Thyroid gland (tissue), 4 donors: Measurements from ENCODE around the gene FPGT. TPM values are rescaled to one million over a fixed set of nuclear protein-coding genes. Genes with fewer than 3 reads are reported as not detected.

Experiments
- DNase-seq, 2 donors: peaks; one replicate each; pipeline ENCODE4 v3.0.0-alpha.2; 2019
- H3K27ac ChIP-seq, 3 donors: fragments of 200-600 bp; sonication (generic); 1 replicate in 2 of 3; 2 replicates in 1 of 3; pipeline ENCODE4 v1.5.1; 2016 to 2019; ENCODE audit warnings: mild to moderate bottlenecking in 1 of 3, moderate library complexity in 1 of 3
- H3K27me3 ChIP-seq: fragments of 200-600 bp; sonication (generic); one replicate; pipeline ENCODE4 v1.5.1; 2019
- H3K36me3 ChIP-seq, 2 donors: fragments of 200-600 bp; sonication (generic); one replicate each; pipeline ENCODE4 v1.5.1; 2016 to 2019
- H3K4me1 ChIP-seq, 2 donors: fragments of 200-600 bp; sonication (generic); one replicate each; pipeline ENCODE4 v1.5.1; 2017 to 2019
- H3K4me3 ChIP-seq, 3 donors: fragments of 200-600 bp; sonication (generic); replicated peaks in 1 of 3; 1 replicate in 2 of 3; 2 replicates in 1 of 3; pipeline ENCODE4 v1.5.1; 2016; ENCODE audit warnings: mild to moderate bottlenecking in 1 of 3
- H3K9me3 ChIP-seq: fragments of 200-600 bp; sonication (generic); one replicate; pipeline ENCODE4 v1.5.1; 2017
- POLR2A ChIP-seq, 2 donors: fragments of 450-650 bp; IDR thresholded peaks; one replicate each; pipeline ENCODE4 v1.6.1; 2017; ENCODE audit warnings: antibody characterized with exemption in 2 of 2, mild to moderate bottlenecking in 2 of 2, moderate library complexity in 1 of 2
- WGBS, 2 donors: methylation state at CpG; one replicate each; pipeline ENCODE4 v1.1.5; 2017; 5-methylcytosine and 5-hydroxymethylcytosine counted together
- intact Hi-C: fragments of 100-400 bp; cut with DNase I; formaldehyde crosslinking; loops from one replicate; pipeline ENCODE4 v1.15.1; 2023
- total RNA-seq, 4 donors: library from RNA; depleted of rRNA; stranded (reverse); fragments of >200 nt; gene quantifications; one replicate each; pipeline ENCODE4 v1.2.3, GENCODE V29; 2016
- TF ChIP-seq, protein P1 (sequence below), 6 experiments: fragments of 200-600 bp in 3 of 6; fragments of 450-650 bp in 3 of 6; sonication (generic) in 3 of 6; IDR thresholded peaks; one replicate each; pipeline ENCODE4 v1.5.1; 2016 to 2019; ENCODE audit warnings: antibody characterized with exemption in 6 of 6, mild to moderate bottlenecking in 2 of 6, inconsistent platforms in 1 of 6, moderate library complexity in 1 of 6

FPGT gene
- total RNA-seq, 4 donors from 2014 or later, result 20.7 to 31.8 (median 26.6) TPM

DNA sequence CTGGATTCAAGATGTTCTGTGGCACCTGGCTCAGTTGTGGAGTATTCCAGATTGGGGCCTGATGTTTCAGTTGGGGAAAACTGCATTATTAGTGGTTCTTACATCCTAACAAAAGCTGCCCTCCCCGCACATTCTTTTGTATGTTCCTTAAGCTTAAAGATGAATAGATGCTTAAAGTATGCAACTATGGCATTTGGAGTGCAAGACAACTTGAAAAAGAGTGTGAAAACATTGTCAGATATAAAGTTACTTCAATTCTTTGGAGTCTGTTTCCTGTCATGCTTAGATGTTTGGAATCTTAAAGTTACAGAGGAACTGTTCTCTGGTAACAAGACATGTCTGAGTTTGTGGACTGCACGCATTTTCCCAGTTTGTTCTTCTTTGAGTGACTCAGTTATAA lies 7.2 kb downstream of the FPGT start:
- 80 to 91% methylated on average over 2 of the region's 2 CpGs for WGBS, 2 donors
- intact Hi-C loops, result no loop called here

DNA sequence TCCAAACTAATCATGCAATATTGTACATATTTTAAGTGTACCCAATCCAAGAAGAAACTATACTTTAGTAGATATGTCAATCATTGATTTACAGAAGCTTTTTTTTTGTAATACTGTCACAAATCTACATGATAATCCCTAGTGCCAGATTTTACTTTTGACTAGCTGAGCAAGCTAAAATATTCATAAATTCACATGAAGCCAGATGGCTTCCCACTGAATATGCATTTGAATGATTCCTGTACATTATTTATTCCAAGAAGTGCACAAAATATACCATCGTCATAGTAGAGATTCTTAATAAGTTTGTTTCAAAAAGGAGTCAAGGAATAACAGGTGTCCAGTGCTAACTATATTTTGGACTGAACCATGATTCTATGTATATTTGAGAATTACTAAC lies 17.2 kb downstream of the FPGT start:
- Histone ChIP-seq H3K36me3 (no peaks in the 10 kb centered on the region), H3K4me3 (no peak overlapping the region), H3K27me3 (no peaks in the 10 kb centered on the region), H3K9me3 (no peaks in the 10 kb centered on the region), H3K27ac (no peak overlapping the region), H3K4me1 (no peaks in the 10 kb centered on the region)
- DNase-seq, result no peak
- intact Hi-C loops, result no loop called here
- 97 to 98% methylated on average over 1 of the region's 1 CpG for WGBS, 2 donors
- TF ChIP-seq, protein P1, sequence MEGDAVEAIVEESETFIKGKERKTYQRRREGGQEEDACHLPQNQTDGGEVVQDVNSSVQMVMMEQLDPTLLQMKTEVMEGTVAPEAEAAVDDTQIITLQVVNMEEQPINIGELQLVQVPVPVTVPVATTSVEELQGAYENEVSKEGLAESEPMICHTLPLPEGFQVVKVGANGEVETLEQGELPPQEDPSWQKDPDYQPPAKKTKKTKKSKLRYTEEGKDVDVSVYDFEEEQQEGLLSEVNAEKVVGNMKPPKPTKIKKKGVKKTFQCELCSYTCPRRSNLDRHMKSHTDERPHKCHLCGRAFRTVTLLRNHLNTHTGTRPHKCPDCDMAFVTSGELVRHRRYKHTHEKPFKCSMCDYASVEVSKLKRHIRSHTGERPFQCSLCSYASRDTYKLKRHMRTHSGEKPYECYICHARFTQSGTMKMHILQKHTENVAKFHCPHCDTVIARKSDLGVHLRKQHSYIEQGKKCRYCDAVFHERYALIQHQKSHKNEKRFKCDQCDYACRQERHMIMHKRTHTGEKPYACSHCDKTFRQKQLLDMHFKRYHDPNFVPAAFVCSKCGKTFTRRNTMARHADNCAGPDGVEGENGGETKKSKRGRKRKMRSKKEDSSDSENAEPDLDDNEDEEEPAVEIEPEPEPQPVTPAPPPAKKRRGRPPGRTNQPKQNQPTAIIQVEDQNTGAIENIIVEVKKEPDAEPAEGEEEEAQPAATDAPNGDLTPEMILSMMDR (IDR thresholded peaks at IDR 0.05), result no peak
- no peak for TF ChIP-seq POLR2A (IDR thresholded peaks at IDR 0.05)

More for the DNA sequence above, 7.2 kb downstream of the FPGT start:
- TF ChIP-seq POLR2A (IDR thresholded peaks at IDR 0.05), result no peak
- TF ChIP-seq, protein P1 (IDR thresholded peaks at IDR 0.05), result no peak
- Histone ChIP-seq H3K9me3 (no peaks in the 10 kb centered on the region), H3K36me3 (peaks cover 10 to 11% of the 10 kb centered on the region in 2 donors), H3K4me1 (no peaks in the 10 kb centered on the region), H3K27me3 (no peaks in the 10 kb centered on the region), H3K27ac (no peak overlapping the region), H3K4me3 (no peak overlapping the region)
- DNase-seq, result no peak

DNA sequence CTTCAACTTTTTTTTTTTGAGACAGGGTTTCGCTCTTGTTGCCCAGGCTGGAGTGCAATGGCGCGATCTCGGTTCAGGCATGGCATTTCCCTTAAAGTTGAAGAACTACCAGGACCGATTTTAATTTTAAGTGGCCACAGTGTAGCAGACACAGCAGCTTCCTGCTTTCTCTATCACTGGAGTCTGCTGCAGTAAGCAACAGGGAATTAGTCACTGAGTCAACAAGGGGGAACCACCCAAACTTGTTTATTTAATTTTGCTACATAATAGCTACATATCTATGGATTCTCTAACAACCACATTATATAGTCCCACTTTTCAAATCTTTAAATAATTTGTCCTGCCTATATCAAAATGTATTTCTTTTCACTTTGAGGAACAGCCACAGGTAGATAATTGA lies 24.7 kb downstream of the FPGT start:
- Histone ChIP-seq H3K4me1 (no peaks in the 10 kb centered on the region), H3K27ac (no peak overlapping the region), H3K4me3 (no peak overlapping the region), H3K36me3 (no peaks in the 10 kb centered on the region), H3K27me3 (no peaks in the 10 kb centered on the region), H3K9me3 (no peaks in the 10 kb centered on the region)
- TF ChIP-seq POLR2A (IDR thresholded peaks at IDR 0.05), result no peak
- TF ChIP-seq, protein P1 (IDR thresholded peaks at IDR 0.05), result no peak
- intact Hi-C loops, result no loop called here
- no peak for DNase-seq
- WGBS, 2 donors, result 94 to 97% methylated on average over 5 of the region's 5 CpGs

DNA sequence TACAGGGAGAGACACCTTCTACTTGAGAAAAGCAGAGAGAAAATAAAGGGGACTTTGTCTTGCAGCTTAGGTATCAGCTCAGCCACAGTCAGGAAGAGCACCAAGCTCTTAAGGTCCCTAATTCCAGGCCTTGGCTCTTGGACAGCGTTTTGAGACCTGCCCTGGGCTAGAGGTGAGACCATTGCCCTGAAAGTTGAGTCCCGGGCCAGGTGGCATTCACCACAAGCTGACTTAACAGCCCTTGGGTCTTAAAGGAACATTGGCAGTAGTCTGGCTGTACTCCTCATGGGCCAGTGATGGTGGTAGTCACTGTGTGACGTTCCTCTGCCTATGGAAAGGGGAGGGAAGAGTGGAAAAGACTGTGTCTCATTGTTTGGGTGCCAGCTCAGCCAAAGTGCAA lies 25.4 kb downstream of the FPGT start:
- Histone ChIP-seq H3K36me3 (no peaks in the 10 kb centered on the region), H3K4me1 (no peaks in the 10 kb centered on the region), H3K4me3 (no peak overlapping the region), H3K9me3 (no peaks in the 10 kb centered on the region), H3K27me3 (no peaks in the 10 kb centered on the region), H3K27ac (no peak overlapping the region)
- DNase-seq, result no peak
- TF ChIP-seq, protein P1 (IDR thresholded peaks at IDR 0.05), result no peak
- TF ChIP-seq POLR2A (IDR thresholded peaks at IDR 0.05), result no peak
- 78 to 80% methylated on average over 3 of the region's 3 CpGs for WGBS, 2 donors
- intact Hi-C loops, result no loop called here

DNA sequence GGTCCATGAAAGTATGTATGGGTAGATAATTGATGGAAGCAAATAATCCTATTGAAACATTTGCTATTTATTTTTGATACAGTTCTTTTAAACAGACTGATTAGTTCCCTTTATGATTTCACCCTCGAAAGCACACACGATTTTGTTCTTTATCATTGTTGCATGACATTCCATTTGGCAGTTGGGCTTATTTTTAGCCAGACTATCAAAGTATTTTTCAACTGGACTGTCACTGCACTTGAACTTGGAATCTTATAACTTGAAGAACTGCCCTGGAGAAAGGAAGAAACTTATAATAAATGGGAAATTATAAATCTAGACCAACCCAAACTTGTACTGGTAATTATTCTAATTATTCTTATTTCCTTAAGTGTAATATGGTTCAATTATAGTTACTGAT lies 37.1 kb downstream of the FPGT start, which contains the start of gene TNNI3K:
TNNI3K (plus strand) TSS at position 235 of the 400 bp plus-strand sequence; CDS start at position 300, 65 bp downstream.
- no peak for TF ChIP-seq POLR2A (IDR thresholded peaks at IDR 0.05)
- TF ChIP-seq, protein P1 (IDR thresholded peaks at IDR 0.05), result no peak
- Histone ChIP-seq H3K9me3 (no peaks in the 10 kb centered on the region), H3K36me3 (no peaks in the 10 kb centered on the region), H3K4me1 (no peaks in the 10 kb centered on the region), H3K27me3 (no peaks in the 10 kb centered on the region), H3K4me3 (no peak within 1 kb of the TSS), H3K27ac (no peak within 1 kb of the TSS)
- WGBS, 2 donors, result 73 to 79% methylated on average over 2 of the region's 2 CpGs
- no peak for DNase-seq
- intact Hi-C loops, result no loop called here
